MM.1S (cell line): ENCODE measurements around the gene MPZL2.

Source experiments
- DNase-seq: peaks from one replicate; pipeline ENCODE4 v3.0.0-alpha.2; 2015
- H2AFZ ChIP-seq: fragments of 300-600 bp; sonication (generic); 2 replicates; pipeline ENCODE4 v1.6.0; 2016; ENCODE audit warnings: antibody characterized with exemption, low read length
- H3F3A ChIP-seq: fragments of 300-600 bp; sonication (generic); 2 replicates; pipeline ENCODE4 v1.6.1; 2016; ENCODE audit warnings: mild to moderate bottlenecking, antibody characterized with exemption, low read length, moderate library complexity, mixed read lengths; ENCODE audit not compliant: insufficient read depth
- H3K27ac ChIP-seq: fragments of 300-600 bp; sonication (generic); 2 replicates; pipeline ENCODE4 v1.5.1; 2016; ENCODE audit warnings: mild to moderate bottlenecking, low read length
- H3K27me3 ChIP-seq: fragments of 300-600 bp; sonication (generic); replicated peaks from 2 replicates; pipeline ENCODE4 v1.6.0; 2016; ENCODE audit warnings: low read length; ENCODE audit not compliant: insufficient read depth
- H3K36me3 ChIP-seq: fragments of 300-600 bp; sonication (generic); replicated peaks from 2 replicates; pipeline ENCODE4 v1.6.1; 2016; ENCODE audit warnings: mild to moderate bottlenecking, low read length, mixed read lengths; ENCODE audit not compliant: insufficient read depth
- H3K4me1 ChIP-seq: fragments of 300-600 bp; sonication (generic); 2 replicates; pipeline ENCODE4 v1.6.1; 2016; ENCODE audit warnings: low read length, mixed read lengths
- H3K4me2 ChIP-seq: fragments of 300-600 bp; sonication (generic); 2 replicates; pipeline ENCODE4 v1.6.0; 2016; ENCODE audit warnings: low read depth, low read length
- H3K4me3 ChIP-seq: fragments of 300-600 bp; sonication (generic); 2 replicates; pipeline ENCODE4 v1.5.1; 2016; ENCODE audit warnings: low read length, mixed read lengths
- H3K79me2 ChIP-seq: fragments of 300-600 bp; sonication (generic); 2 replicates; pipeline ENCODE4 v1.6.1; 2016; ENCODE audit warnings: mixed run types, low read length, mixed read lengths
- H3K9ac ChIP-seq: fragments of 300-600 bp; sonication (generic); 2 replicates; pipeline ENCODE4 v1.6.1; 2016; ENCODE audit warnings: low read length, mixed read lengths
- H3K9me2 ChIP-seq: fragments of 300-600 bp; sonication (generic); replicated peaks from 2 replicates; pipeline ENCODE4 v1.6.1; 2016; ENCODE audit warnings: mild to moderate bottlenecking, low read length, mixed read lengths; ENCODE audit not compliant: insufficient read depth
- H3K9me3 ChIP-seq: fragments of 300-600 bp; sonication (generic); replicated peaks from 2 replicates; pipeline ENCODE4 v1.6.1; 2016; ENCODE audit warnings: mild to moderate bottlenecking, low read length, mixed read lengths; ENCODE audit not compliant: insufficient read depth
- H4K20me1 ChIP-seq: fragments of 300-600 bp; sonication (generic); 2 replicates; pipeline ENCODE4 v1.6.1; 2016; ENCODE audit warnings: mild to moderate bottlenecking, low read length, moderate library complexity, mixed read lengths; ENCODE audit not compliant: insufficient read depth
- EZH2 ChIP-seq: fragments of 300-600 bp; sonication (generic); optimal IDR thresholded peaks from 2 replicates; pipeline ENCODE3; 2017; ENCODE audit warnings: low read depth, mild to moderate bottlenecking, antibody characterized with exemption, low read length, mixed read lengths
- EZH2phosphoT487 ChIP-seq: fragments of 300-600 bp; sonication (generic); IDR thresholded peaks from 2 replicates; pipeline ENCODE4 v1.6.1; 2018; ENCODE audit warnings: antibody characterized with exemption, low read length
- TF ChIP-seq, protein P1 (sequence below): fragments of 300-600 bp; sonication (generic); IDR thresholded peaks from 2 replicates; pipeline ENCODE4 v1.5.1; 2016; ENCODE audit warnings: antibody characterized with exemption, low read length, mixed read lengths

Gene MPZL2

DNA sequence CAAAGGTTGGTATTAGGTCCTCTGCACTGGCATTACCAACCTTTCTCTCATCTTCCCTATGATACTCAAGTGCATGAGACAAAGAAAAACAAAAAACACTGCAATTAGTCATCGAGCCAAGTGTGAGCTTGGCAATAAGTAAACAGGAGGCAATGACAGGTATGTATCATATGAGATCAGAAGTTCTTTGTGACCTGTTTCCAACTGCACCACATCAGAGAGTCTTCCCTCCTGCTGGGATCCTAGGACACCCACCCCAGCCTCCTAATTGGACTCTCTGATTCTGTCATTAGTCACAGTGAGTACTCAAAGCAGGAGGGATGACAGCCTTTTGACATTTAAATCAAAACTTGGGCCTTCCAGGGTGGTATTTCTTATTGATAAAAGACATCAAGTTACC, 31.4 kb downstream of the MPZL2 start:
- no peaks in the 10 kb centered on the region for H4K20me1 ChIP-seq
- H3K27me3 ChIP-seq: no peaks in the 10 kb centered on the region
- H3K36me3 ChIP-seq: no peaks in the 10 kb centered on the region
- no peak overlapping the region for H2AFZ ChIP-seq
- no peaks in the 10 kb centered on the region for H3K9me3 ChIP-seq
- no peak for DNase-seq
- H3K4me1 ChIP-seq: no peaks in the 10 kb centered on the region
- H3K9me2 ChIP-seq: no peaks in the 10 kb centered on the region
- no peak for TF ChIP-seq EZH2
- TF ChIP-seq, protein P1, sequence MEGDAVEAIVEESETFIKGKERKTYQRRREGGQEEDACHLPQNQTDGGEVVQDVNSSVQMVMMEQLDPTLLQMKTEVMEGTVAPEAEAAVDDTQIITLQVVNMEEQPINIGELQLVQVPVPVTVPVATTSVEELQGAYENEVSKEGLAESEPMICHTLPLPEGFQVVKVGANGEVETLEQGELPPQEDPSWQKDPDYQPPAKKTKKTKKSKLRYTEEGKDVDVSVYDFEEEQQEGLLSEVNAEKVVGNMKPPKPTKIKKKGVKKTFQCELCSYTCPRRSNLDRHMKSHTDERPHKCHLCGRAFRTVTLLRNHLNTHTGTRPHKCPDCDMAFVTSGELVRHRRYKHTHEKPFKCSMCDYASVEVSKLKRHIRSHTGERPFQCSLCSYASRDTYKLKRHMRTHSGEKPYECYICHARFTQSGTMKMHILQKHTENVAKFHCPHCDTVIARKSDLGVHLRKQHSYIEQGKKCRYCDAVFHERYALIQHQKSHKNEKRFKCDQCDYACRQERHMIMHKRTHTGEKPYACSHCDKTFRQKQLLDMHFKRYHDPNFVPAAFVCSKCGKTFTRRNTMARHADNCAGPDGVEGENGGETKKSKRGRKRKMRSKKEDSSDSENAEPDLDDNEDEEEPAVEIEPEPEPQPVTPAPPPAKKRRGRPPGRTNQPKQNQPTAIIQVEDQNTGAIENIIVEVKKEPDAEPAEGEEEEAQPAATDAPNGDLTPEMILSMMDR: no peak
- no peak for TF ChIP-seq EZH2phosphoT487
- H3F3A ChIP-seq: no peaks in the 10 kb centered on the region
- no peak overlapping the region for H3K4me2 ChIP-seq
- H3K9ac ChIP-seq: no peak overlapping the region
- H3K79me2 ChIP-seq: no peaks in the 10 kb centered on the region
- no peak overlapping the region for H3K4me3 ChIP-seq
- H3K27ac ChIP-seq: no peak overlapping the region

DNA sequence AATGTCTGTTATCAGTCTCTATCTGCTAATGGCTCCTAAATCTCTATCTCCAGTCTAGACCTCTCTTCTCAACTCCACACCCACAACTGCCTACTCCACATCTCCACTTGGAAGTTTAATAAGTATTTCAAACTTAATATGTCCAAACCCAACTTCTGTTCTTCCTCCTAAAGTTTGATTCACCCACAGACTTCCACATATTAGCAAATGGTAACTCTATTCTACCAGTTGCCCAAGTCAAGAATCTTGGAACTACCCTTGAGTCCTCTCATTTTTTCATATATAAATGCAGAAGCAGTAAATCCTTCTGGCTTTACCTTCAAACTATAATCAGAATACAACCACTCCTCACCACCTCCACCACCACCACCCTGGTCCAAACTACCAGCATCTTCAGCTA, 32.6 kb downstream of the MPZL2 start:
- no peaks in the 10 kb centered on the region for H4K20me1 ChIP-seq
- H3K4me3 ChIP-seq: no peak overlapping the region
- no peaks in the 10 kb centered on the region for H3F3A ChIP-seq
- TF ChIP-seq EZH2phosphoT487: no peak
- TF ChIP-seq, protein P1: no peak
- no peak for TF ChIP-seq EZH2
- H3K9me3 ChIP-seq: no peaks in the 10 kb centered on the region
- no peaks in the 10 kb centered on the region for H3K79me2 ChIP-seq
- no peaks in the 10 kb centered on the region for H3K27me3 ChIP-seq
- H3K4me2 ChIP-seq: no peak overlapping the region
- H2AFZ ChIP-seq: no peak overlapping the region
- no peaks in the 10 kb centered on the region for H3K4me1 ChIP-seq
- H3K9ac ChIP-seq: no peak overlapping the region
- DNase-seq: no peak
- no peaks in the 10 kb centered on the region for H3K36me3 ChIP-seq
- no peak overlapping the region for H3K27ac ChIP-seq
- no peaks in the 10 kb centered on the region for H3K9me2 ChIP-seq

GRCh38 chr11:118230088-118230487, 34.0 kb downstream of the MPZL2 start:
- no peaks in the 10 kb centered on the region for H3K9me2 ChIP-seq
- H3K4me1 ChIP-seq: no peaks in the 10 kb centered on the region
- H3K9me3 ChIP-seq: no peaks in the 10 kb centered on the region
- H3K27me3 ChIP-seq: no peaks in the 10 kb centered on the region
- no peak overlapping the region for H3K27ac ChIP-seq
- H3K4me3 ChIP-seq: no peak overlapping the region
- no peaks in the 10 kb centered on the region for H3F3A ChIP-seq
- H3K9ac ChIP-seq: no peak overlapping the region
- H2AFZ ChIP-seq: no peak overlapping the region
- H4K20me1 ChIP-seq: no peaks in the 10 kb centered on the region
- H3K36me3 ChIP-seq: no peaks in the 10 kb centered on the region
- TF ChIP-seq, protein P1: no peak
- no peak for DNase-seq
- H3K79me2 ChIP-seq: no peaks in the 10 kb centered on the region
- H3K4me2 ChIP-seq: no peak overlapping the region

DNA sequence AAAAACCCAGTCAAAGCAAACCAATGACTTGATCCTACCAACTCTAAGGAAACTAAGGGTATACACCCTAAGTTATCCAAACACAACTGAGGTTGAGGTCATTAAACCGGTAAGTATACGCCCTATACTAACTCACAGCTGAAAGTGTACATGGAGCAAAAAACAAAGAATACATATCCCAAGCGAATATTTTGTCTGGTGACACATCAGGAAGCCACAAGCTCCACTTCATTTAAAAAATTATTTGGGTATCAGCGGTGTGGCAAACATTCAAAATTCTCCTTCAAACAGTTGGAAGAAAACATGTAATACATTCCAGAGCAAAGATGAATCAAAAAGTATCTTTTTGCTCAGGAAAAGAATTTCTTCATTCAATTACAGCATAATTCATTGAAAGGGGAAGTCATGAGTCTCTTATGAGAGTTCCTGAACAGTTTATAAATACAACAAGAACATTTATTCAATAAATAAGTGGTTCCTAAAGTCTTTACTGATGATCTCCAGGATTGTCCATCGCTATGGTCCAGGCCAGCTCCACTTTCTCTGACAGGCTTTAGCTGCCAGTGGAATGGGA, 34.7 kb downstream of the MPZL2 start:
- no peak overlapping the region for H3K4me2 ChIP-seq

More for the DNA sequence above, 34.7 kb downstream of the MPZL2 start:
- Histone ChIP-seq H3K27me3 (no peaks in the 10 kb centered on the region), H3K36me3 (no peaks in the 10 kb centered on the region), H3F3A (no peaks in the 10 kb centered on the region), H3K4me1 (no peaks in the 10 kb centered on the region), H3K9ac (no peak overlapping the region), H3K4me3 (no peak overlapping the region), H3K9me2 (no peaks in the 10 kb centered on the region), H2AFZ (no peak overlapping the region), H4K20me1 (no peaks in the 10 kb centered on the region), H3K27ac (no peak overlapping the region), H3K79me2 (no peaks in the 10 kb centered on the region), H3K9me3 (no peaks in the 10 kb centered on the region)
- no peak for DNase-seq
- TF ChIP-seq EZH2phosphoT487: no peak
- no peak for TF ChIP-seq EZH2
- TF ChIP-seq, protein P1: no peak
